ENCODE data around the gene ALK.

GRCh38 chr2:29489568-29489967 is 431.8 kb downstream of the ALK start:
- TF ChIP-seq CTCF (conservative IDR thresholded peaks at IDR 0.05; ENCODE audit: low read depth in 2 of 2) (no peak), ZNF114 (CRISPR knock-in tag; IDR thresholded peaks at IDR 0.05) (no peak), ZNF462 (CRISPR knock-in tag; IDR thresholded peaks at IDR 0.05) (no peak), POLR2AphosphoS5 (IDR thresholded peaks at IDR 0.05; ENCODE audit: low read depth) (no peak), REST (IDR thresholded peaks at IDR 0.05; ENCODE audit: unreplicated experiment) (peak; percentile 38), EZH2phosphoT487 (IDR thresholded peaks at IDR 0.05; ENCODE audit: unreplicated experiment) (no peak), EZH2 (IDR thresholded peaks at IDR 0.05; ENCODE audit: low read depth, unreplicated experiment) (no peak), ZNF331 (CRISPR knock-in tag; IDR thresholded peaks at IDR 0.05; ENCODE audit: low read depth) (no peak), JUNB (IDR thresholded peaks at IDR 0.05; ENCODE audit: unreplicated experiment) (no peak), CREB1 (CRISPR knock-in tag; IDR thresholded peaks at IDR 0.05; ENCODE audit: low read depth) (no peak), STAT1 (IDR thresholded peaks at IDR 0.05; ENCODE audit: unreplicated experiment) (no peak), ETS1 (IDR thresholded peaks at IDR 0.05) (no peak)
